ENCODE data around the gene CNNM4. TPM values are rescaled to one million over a fixed set of nuclear protein-coding genes. Genes with fewer than 3 reads are reported as not detected.
"Not testable (repeated sequence)": the region's sequence is repeated elsewhere in the genome, so short reads cannot be mapped to it uniquely, and the experiment has no call there.

CNNM4 gene
- polyA plus RNA-seq, 5 donors: 12.4 to 19.0 (median 15.6) TPM

- no peak for DNase-seq
These were observed 27.9 kb downstream of the CNNM4 start for GRCh38 chr2:96788442-96789244.

DNA sequence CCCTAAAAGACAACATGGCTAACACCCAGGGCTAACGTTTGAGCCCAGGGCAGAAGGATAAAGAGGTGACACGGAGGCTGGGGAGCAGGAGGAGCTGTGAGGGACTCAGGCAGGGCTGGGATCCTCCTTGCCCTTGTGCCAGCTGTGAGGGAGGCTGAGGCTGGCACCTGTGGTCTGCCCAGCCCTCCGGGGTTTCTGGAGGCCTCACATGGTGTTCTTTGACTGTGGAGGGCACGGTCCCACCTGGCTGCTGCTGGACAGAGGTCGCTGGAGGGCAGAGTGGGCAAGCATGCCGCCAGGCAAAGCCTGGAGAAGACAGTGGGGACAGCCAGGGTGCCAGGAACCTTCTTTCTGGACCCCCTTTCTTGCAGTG lies 28.5 kb downstream of the CNNM4 start:
- no peak for DNase-seq

DNA sequence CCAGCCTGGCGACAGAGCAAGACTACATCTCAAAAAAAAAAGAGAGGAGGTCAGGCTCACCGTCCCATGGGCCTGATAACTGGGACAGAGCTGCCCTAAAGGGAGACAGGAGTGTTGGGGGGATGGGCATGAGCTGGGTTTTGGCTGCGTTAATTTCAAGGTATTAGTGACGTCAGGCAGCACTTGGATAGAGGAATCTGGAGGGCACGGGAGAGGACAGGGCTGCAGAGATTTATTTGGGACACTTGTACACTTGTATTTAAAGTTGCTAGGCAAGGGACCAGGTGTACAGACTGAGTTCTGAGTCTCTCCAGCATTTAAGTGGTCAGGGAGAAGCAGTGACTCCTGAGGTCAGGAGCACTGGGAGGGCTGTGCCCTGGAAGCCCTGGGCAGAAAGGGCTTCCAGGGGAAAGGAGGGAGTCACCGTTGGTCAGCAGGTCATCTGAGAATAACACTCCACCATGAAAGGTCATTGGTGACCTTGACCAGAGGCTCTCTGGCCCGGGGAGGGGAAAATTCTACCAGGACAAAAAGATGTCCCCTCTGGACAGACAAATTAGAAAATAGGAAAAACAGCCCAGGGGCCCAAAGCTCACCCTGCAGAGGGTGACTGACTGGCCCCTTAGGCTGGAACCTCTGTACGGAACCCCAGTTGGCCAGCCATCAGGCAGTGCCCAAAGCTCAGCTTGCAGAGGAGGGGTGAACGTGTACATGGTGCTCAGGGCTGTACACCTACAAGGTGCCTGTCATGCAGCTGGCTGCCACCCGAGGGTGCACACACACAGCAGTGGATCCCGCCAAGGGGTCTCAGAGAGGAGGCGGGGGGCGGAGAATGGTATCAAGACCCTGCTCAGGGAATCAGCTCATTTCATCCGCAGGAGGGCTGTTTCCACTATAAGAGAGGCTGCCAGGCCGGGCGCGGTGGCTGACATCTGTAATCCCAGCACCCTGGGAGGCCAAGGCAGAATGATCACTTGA lies 32.4 kb downstream of the CNNM4 start:
- no peak for DNase-seq

- DNase-seq: no peak
These were observed 34.4 kb downstream of the CNNM4 start for GRCh38 chr2:96795076-96795475.

DNA sequence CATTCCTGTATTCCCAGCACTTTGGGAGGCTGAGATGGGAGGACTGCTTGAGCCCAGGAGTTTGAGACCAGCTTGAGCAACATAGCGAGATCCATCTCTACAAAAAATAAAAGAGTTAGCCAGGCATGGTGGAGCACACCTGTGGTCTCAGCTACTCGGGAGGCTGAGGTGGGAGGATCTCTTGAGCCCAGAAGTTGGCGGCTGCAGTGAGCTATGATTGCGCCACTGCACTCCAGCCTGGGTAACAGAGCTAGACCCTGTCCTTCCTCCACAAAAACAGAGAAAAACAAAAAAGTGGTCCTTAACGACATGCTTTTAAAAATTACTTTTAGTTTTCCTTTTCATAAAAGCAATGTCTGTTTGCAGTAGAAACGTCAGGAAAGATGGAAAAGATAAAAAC lies 35.8 kb downstream of the CNNM4 start:
- DNase-seq: not testable (repeated sequence)

DNA sequence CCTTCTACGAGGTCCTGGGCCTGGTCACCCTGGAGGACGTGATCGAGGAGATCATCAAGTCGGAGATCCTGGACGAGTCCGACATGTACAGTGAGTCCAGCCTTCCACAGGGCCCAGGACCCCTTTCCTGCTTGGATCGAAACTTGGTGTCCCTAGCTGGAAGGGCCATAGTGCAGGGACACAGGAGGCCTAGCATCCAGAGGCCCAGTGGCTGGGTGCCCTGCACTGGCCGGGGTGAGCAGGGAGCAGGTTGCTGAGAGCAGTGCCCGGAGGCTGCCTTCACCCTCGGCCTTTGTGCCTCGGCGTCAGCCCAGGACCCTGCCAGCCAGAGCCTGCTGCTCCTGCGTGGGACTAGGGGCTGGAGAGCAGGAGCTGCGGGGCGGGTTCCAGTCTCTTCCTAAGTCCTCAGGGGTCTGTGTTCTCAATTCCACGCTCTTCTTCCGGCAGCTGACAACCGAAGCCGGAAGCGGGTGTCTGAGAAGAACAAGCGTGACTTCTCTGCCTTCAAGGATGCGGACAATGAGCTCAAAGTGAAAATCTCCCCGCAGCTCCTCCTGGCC lies 36.4 kb downstream of the CNNM4 start:
- DNase-seq: no peak

- no peak for DNase-seq
These were observed 38.3 kb downstream of the CNNM4 start for GRCh38 chr2:96798733-96799622.

DNA sequence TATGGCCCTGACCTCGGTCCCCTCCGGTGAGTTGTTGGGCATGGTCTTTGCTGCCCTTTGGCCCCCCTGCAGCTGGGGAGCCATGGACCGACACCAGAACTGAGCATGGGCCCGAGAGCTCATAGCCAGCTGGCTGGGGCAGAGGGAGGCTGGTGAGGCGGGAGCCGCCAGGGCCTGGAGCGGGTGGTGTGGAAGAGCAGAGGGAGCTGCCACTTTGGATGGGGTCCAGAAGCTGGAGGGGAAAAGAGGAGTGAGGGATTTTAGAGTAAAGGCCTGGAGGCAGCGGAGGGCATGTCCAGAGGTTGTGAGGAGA lies 38.9 kb downstream of the CNNM4 start:
- DNase-seq: no peak

DNA sequence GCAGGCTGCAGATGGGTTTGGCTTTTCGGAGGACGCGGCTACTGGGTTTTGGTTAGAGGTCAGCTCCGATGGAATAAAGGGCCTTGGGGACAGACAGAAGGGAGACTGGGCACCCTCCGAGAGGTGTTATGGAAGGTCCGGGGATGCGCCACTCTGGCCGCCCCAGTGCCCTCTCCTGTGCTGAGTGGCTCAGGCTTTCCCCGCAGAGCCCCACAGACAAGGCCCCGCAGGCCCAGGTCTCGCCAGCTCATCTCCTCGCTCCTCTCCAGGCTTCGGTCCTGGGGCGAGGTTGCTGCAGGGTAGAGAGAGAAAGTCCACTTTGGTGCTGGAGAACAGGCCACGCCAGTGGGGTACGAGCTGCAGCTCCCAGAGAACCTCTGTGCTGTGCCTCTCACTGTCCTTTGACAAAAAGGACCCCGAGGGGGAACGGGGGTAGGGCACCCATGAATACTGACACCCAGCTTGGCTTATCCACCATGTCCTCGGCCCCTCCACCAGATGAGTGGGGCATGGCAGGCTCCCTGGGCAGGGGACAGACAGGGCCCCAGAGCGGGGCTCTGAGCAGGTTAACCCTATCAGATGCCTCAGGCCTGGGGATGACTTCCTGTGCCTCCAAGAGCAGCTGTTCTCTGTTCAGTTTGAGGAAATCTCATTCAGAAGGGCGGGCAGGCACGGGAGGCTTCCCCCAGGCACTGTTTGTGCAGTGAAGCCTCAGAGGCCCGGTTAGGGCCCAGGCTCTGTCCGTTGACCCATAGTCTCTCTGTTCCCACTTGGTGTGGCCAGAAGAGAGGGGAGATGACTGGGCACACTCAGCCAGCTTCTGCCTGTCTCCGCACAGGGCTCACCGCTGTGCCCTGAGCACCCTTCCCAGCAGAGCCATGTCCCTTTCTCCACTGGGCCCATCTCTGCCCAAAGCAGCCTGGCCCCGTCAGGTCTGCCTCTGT lies 39.6 kb downstream of the CNNM4 start:
- no peak for DNase-seq

DNA sequence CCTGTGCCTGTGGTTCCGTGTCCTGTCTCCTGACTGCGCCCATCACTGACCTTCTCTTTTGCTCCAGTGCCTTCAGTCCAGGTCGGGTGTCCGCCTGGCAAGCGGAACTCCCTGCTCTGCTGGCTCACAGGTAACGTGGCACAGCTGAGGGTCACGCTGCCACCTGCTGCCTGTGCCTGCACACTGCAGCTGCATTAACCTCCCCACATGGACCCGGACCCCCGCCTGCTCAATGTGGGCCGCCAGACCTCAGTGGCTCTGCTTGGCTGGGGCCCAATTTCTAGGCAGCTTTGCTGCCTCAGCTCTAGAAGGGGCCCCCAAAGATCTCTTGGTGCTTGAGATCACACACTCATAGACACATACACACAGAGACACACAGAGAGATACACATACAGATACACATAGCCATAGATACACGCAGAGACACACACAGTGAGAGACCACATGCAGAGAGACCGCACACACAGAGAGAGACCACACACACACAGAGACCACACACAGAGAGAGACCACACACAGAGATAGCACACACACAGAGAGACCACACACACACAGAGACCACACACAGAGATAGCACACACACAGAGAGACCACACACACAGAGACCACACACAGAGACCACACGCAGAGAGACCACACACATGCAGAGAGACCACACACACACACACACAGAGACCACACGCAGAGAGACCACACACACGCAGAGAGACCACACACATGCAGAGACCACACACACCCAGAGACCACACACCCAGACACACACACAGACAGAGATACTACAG lies 40.5 kb downstream of the CNNM4 start:
- DNase-seq: peak; percentile 30 to 51

DNA sequence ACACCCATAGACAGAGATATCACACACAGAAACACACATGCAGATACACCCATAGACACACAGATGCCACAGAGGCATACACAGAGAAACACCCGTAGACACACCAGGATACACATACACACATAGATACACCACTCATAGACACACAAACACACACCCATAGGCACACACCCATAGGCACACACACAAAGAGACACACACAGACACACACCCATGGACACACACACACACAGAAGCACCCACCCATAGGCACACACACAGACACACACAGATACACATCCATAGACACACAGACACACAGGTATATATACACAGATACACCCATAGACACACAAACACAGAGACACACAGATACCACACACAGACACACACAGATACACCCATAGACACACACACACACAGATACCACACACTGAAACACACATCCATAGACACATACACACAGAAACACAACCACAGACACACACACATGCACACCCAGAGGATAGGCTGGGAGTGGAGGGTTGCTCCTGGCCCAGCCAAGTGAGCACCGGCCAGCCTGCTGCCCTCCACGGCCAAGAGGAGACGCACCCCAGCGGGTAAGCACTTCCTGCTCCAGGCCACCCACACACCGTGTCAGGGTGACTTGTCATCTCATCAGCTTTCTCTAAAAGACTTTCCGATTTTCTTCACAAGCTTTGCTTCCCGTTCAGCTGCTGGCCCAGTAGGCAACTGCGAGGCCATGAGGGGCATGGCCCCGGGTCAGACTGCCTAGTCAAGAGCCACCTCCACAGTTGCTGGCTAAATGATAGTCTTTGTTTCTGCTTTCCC lies 41.3 kb downstream of the CNNM4 start:
- DNase-seq: no peak

DNA sequence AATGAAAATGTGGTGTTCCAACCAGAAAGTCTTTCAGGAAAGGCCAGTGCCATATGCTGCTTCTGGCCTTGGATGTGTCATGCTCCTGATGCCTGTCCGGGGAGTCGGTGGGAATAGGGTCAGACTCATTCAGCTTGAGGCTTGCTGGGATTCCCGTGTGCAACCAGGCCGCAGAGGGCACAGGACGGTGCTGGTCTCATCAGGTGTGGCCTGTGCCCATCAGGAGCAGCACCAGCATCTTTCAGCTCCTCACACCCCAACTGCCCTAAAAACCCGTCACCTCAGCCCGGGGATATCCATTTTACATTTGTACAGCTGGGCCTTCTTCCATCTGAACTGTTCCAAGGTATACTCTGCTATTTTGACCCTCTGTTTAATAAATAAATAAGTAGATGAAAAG lies 42.0 kb downstream of the CNNM4 start:
- DNase-seq: no peak

- DNase-seq: no peak
These were observed 44.3 kb downstream of the CNNM4 start for GRCh38 chr2:96804986-96805385.

DNA sequence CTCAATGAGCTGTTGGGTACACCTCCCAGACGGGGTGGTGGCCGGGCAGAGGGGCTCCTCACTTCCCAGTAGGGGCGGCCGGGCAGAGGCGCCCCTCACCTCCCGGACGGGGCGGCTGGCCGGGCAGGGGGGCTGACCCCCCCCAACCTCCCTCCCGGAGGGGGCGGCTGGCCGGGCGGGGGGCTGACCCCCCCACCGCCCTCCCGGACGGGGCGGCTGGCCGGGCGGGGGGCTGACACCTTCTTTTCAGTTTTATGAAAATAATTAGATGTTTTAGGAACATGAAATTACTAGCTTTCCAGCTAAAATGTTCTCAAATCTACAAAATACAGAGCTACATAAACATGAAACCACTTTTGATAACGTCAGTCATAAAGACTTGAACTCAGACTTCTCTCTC lies 45.2 kb downstream of the CNNM4 start:
- DNase-seq: not testable (repeated sequence)

- DNase-seq: no peak
These were observed 45.9 kb downstream of the CNNM4 start for GRCh38 chr2:96806468-96807126.

- no peak for DNase-seq
These were observed 46.4 kb downstream of the CNNM4 start for GRCh38 chr2:96807127-96807471.

- DNase-seq: no peak
These were observed 47.6 kb downstream of the CNNM4 start for GRCh38 chr2:96808176-96808837.
